ENCODE results near the gene PMS1.
"Not testable (repeated sequence)": the region's sequence is repeated elsewhere in the genome, so short reads cannot be mapped to it uniquely, and the experiment has no call there.

DNA sequence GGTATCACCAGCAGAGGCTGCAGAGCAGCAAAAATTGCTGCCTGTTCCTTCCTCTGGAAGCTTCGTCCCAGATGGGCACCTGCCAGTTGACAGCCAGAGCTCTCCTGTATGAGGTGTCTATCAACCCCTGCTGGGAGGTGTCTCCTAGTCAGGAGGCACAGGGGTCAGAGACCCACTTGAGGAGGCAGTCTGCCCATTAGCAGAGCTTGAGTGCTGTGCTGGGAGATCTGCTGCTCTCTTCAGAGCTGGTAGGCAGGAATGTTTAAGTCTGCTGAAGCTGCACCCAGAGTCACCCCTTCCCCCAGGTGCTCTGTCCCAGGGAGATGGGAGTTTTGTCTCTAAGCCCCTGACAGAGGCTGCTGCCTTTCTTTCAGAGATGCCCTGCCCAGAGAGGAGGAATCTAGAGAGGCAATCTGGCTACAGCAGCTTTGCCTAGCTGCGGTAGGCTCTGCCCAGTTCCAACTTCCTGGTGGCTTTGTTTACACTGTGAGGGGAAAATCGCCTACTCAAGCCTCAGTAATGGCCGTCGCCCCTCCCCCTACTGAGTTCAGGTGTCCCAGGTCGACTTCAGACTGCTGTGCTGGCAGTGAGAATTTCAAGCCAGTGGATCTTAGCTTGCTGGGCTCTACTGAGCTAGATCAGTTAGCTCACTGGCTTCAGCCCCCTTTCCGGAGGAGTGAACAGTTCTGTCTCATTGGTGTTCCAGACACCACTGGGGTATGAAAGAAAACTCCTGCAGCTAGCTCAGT is 108.5 kb downstream of the PMS1 start:
- TF ChIP-seq ZFX (IDR thresholded peaks at IDR 0.05; ENCODE audit: borderline replicate concordance), result not testable (repeated sequence)
- TF ChIP-seq, protein P1, sequence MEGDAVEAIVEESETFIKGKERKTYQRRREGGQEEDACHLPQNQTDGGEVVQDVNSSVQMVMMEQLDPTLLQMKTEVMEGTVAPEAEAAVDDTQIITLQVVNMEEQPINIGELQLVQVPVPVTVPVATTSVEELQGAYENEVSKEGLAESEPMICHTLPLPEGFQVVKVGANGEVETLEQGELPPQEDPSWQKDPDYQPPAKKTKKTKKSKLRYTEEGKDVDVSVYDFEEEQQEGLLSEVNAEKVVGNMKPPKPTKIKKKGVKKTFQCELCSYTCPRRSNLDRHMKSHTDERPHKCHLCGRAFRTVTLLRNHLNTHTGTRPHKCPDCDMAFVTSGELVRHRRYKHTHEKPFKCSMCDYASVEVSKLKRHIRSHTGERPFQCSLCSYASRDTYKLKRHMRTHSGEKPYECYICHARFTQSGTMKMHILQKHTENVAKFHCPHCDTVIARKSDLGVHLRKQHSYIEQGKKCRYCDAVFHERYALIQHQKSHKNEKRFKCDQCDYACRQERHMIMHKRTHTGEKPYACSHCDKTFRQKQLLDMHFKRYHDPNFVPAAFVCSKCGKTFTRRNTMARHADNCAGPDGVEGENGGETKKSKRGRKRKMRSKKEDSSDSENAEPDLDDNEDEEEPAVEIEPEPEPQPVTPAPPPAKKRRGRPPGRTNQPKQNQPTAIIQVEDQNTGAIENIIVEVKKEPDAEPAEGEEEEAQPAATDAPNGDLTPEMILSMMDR (IDR thresholded peaks at IDR 0.05), result not testable (repeated sequence)
